HepG2 (cell line): ENCODE results near the gene NEURL1.

Source experiments
- MNT ChIP-seq: fragments of 450-650 bp; IDR thresholded peaks from 2 replicates; pipeline ENCODE4 v1.6.1; 2016
- PITX1 ChIP-seq: sonication (generic); formaldehyde crosslinking; IDR thresholded peaks from 2 replicates; pipeline ENCODE4 v1.5.1; 2020; ENCODE audit warnings: mild to moderate bottlenecking, missing genetic modification reagents
- RAD21 ChIP-seq: fragments of 450-650 bp; formaldehyde crosslinking; IDR thresholded peaks from 2 replicates; pipeline ENCODE4 v1.5.0; 2020; ENCODE audit warnings: mild to moderate bottlenecking
- SMC3 ChIP-seq: IDR thresholded peaks from 2 replicates; pipeline ENCODE4 v1.6.1; 2011; ENCODE audit warnings: low read length, improper control_type of control experiment

GRCh38 chr10:103556383-103557007 lies 63.0 kb downstream of the NEURL1 start:
- TF ChIP-seq SMC3 (no peak), MNT (no peak), RAD21 (CRISPR knock-in tag) (no peak), PITX1 (no peak)
